ENCODE data around the gene COX6A1.

- TF ChIP-seq, protein P1, sequence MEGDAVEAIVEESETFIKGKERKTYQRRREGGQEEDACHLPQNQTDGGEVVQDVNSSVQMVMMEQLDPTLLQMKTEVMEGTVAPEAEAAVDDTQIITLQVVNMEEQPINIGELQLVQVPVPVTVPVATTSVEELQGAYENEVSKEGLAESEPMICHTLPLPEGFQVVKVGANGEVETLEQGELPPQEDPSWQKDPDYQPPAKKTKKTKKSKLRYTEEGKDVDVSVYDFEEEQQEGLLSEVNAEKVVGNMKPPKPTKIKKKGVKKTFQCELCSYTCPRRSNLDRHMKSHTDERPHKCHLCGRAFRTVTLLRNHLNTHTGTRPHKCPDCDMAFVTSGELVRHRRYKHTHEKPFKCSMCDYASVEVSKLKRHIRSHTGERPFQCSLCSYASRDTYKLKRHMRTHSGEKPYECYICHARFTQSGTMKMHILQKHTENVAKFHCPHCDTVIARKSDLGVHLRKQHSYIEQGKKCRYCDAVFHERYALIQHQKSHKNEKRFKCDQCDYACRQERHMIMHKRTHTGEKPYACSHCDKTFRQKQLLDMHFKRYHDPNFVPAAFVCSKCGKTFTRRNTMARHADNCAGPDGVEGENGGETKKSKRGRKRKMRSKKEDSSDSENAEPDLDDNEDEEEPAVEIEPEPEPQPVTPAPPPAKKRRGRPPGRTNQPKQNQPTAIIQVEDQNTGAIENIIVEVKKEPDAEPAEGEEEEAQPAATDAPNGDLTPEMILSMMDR (IDR thresholded peaks at IDR 0.05; ENCODE audit: low read depth, low read length, missing input control), result no peak
- TF ChIP-seq JUND (IDR thresholded peaks at IDR 0.05) (no peak), FOXA1 (IDR thresholded peaks at IDR 0.05) (no peak), EGR1 (IDR thresholded peaks at IDR 0.05; ENCODE audit: low read depth in 2 of 2) (no peak), GABPA (IDR thresholded peaks at IDR 0.05 in 1 of 2, conservative IDR thresholded peaks at IDR 0.05 in 1 of 2) (no peak), RXRA (IDR thresholded peaks at IDR 0.05) (no peak), SP1 (IDR thresholded peaks at IDR 0.05) (no peak), HNF4G (IDR thresholded peaks at IDR 0.05) (no peak)
- TF ChIP-seq, protein P2, sequence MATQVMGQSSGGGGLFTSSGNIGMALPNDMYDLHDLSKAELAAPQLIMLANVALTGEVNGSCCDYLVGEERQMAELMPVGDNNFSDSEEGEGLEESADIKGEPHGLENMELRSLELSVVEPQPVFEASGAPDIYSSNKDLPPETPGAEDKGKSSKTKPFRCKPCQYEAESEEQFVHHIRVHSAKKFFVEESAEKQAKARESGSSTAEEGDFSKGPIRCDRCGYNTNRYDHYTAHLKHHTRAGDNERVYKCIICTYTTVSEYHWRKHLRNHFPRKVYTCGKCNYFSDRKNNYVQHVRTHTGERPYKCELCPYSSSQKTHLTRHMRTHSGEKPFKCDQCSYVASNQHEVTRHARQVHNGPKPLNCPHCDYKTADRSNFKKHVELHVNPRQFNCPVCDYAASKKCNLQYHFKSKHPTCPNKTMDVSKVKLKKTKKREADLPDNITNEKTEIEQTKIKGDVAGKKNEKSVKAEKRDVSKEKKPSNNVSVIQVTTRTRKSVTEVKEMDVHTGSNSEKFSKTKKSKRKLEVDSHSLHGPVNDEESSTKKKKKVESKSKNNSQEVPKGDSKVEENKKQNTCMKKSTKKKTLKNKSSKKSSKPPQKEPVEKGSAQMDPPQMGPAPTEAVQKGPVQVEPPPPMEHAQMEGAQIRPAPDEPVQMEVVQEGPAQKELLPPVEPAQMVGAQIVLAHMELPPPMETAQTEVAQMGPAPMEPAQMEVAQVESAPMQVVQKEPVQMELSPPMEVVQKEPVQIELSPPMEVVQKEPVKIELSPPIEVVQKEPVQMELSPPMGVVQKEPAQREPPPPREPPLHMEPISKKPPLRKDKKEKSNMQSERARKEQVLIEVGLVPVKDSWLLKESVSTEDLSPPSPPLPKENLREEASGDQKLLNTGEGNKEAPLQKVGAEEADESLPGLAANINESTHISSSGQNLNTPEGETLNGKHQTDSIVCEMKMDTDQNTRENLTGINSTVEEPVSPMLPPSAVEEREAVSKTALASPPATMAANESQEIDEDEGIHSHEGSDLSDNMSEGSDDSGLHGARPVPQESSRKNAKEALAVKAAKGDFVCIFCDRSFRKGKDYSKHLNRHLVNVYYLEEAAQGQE (IDR thresholded peaks at IDR 0.05), result no peak
Observed at GRCh38 chr12:120406069-120406468, 31.8 kb upstream of the COX6A1 start.

Data from liver (tissue), 3 donors.